ENCODE results near the gene LYRM9.

LYRM9 gene

DNA sequence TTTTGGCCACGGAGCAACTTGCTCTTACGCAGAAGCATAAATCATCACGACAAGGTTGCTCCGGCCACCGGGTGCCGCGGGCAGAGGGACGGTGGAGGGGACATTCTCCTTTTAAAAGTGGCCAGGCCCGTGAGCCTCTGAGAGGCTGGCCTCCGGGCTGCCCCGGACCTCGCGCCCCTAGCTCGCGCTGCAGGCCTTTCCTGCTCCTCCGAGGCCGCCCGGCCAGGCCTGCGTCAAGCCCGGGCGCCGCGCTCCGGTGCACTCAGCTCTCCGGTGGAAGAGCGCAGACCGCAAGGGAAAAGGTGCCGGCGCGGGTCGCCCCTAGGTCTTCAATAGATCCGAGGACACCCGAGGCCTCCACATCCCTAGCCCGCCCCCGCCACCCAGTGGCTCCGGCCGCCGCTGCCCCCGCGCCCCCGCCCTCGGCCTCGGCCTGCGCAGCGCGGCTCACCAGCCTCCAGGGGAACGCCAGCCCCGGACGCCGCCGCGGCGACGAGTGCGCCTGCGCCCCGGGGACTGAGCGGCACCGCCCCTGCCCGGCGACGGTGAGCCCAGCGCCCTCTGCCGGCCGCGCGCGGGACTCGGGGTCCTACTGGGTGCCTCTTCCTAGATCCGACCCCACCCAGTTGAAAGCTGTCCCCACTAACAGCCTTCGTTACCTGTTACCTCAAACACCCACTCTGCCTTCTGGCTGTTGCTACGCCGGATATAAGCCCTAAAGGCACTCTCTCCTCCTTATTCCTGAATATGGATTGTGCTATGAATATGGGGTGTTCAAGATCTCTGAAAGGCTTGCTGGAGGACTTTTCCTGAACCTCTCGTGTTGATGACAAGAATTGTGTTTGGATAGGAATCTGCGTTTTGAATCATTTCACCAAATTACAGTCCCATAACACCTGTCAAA is at the start of gene LYRM9:
LYRM9 (minus strand) TSS at position 500 of the 904 bp plus-strand sequence. CDS start 10,671 bp downstream, outside the sequence.
- Histone ChIP-seq H3K27ac (peak within 1 kb of the TSS; percentile 75), H3K27me3 (no peaks in the 10 kb centered on the region), H3K4me1 (ENCODE audit: control insufficient read depth in 1 of 2, insufficient read depth in 1 of 2, low read depth in 1 of 2, low read length in 1 of 2) (peaks cover 21 to 22% of the 10 kb centered on the region in 2 experiments), H3K36me3 (no peaks in the 10 kb centered on the region), H3K9me3 (no peaks in the 10 kb centered on the region), H3K4me3 (ENCODE audit: low read depth in 1 of 2, low read length in 1 of 2) (peak within 1 kb of the TSS; percentile 70 to 88)
- TF ChIP-seq, protein P1, sequence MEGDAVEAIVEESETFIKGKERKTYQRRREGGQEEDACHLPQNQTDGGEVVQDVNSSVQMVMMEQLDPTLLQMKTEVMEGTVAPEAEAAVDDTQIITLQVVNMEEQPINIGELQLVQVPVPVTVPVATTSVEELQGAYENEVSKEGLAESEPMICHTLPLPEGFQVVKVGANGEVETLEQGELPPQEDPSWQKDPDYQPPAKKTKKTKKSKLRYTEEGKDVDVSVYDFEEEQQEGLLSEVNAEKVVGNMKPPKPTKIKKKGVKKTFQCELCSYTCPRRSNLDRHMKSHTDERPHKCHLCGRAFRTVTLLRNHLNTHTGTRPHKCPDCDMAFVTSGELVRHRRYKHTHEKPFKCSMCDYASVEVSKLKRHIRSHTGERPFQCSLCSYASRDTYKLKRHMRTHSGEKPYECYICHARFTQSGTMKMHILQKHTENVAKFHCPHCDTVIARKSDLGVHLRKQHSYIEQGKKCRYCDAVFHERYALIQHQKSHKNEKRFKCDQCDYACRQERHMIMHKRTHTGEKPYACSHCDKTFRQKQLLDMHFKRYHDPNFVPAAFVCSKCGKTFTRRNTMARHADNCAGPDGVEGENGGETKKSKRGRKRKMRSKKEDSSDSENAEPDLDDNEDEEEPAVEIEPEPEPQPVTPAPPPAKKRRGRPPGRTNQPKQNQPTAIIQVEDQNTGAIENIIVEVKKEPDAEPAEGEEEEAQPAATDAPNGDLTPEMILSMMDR (IDR thresholded peaks at IDR 0.05): peak; percentile 93

GRCh38 chr17:27940503-27941428 is 47.6 kb upstream of the LYRM9 start:
- Histone ChIP-seq H3K4me3 (ENCODE audit: low read depth in 1 of 2, low read length in 1 of 2) (no peak overlapping the region), H3K27me3 (no peaks in the 10 kb centered on the region), H3K36me3 (no peaks in the 10 kb centered on the region), H3K9me3 (no peaks in the 10 kb centered on the region), H3K27ac (no peak overlapping the region), H3K4me1 (ENCODE audit: control insufficient read depth in 1 of 2, insufficient read depth in 1 of 2, low read depth in 1 of 2, low read length in 1 of 2) (no peaks in the 10 kb centered on the region)
- TF ChIP-seq, protein P1 (IDR thresholded peaks at IDR 0.05): no peak

DNA sequence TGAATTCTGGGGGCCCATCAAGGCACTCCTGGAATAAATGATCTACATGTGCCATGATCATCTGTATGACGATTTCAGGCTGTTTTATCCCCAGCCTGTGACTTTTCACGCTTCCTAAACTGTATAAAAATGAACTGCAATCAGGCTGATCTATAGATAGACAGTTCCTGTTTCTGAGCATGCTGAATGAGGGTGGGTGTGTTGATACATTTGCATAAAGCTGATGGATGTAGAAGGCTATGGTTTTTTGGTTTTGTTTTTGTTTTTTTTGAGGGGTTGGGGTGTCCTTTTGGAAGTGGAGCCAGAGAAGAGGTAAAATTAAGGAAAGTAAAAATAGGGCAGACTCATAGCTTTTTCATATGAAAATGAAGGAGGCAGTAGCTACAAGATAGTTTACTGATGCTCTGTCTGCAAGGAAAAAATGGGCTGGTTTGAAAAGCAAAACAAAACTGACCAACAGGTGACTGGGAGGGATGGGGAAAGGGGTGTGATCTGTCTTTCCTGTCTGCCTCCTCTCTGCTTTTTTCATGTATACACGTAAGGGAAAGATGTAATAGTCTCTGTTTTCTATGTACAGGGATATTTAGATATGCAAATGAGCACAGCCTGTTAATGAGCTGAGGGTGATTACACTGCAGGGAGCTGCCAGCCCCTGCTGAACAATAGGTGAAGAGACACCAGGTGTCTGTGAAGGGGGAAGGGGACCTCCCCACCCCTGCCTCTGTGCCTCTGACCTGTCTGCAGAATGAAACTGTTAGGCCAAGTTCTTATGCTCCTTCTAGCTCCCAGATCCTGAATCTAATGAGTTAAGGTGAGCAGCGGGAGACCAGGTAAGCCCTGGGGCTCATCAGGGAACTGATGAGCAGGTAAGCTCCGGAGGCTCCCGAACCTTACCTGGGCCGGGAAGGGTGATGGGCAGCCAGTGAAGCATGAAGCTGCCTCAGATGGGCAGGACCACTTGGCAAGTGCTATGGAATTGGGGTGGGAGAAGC is 46.6 kb upstream of the LYRM9 start:
- no peak overlapping the region for H3K27ac ChIP-seq
- H3K4me3 ChIP-seq (ENCODE audit: low read depth in 1 of 2, low read length in 1 of 2): no peak overlapping the region
- no peaks in the 10 kb centered on the region for H3K9me3 ChIP-seq
- TF ChIP-seq, protein P1 (IDR thresholded peaks at IDR 0.05): no peak
- no peaks in the 10 kb centered on the region for H3K36me3 ChIP-seq
- H3K27me3 ChIP-seq: no peaks in the 10 kb centered on the region
- no peaks in the 10 kb centered on the region for H3K4me1 ChIP-seq (ENCODE audit: control insufficient read depth in 1 of 2, insufficient read depth in 1 of 2, low read depth in 1 of 2, low read length in 1 of 2)

DNA sequence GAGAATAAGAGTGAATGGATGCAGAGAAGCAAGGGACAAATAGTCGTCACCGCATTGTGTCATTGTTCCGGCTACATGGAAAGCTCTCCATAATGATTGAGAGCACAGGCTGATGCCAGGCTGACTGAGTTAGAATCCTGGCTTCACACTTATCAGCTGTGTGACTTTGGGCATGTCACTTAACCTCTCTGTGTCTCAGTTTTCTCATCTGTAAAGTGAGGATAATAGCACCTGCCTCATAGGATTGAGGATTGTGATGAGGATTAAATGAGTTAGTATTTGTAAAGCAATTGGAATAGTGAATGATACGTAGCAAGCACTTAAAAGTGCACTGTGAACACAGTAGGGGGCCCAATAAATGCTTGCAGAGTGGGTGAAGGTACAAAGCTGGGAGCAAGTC is 45.7 kb upstream of the LYRM9 start:
- Histone ChIP-seq H3K9me3 (no peaks in the 10 kb centered on the region), H3K36me3 (no peaks in the 10 kb centered on the region), H3K27me3 (no peaks in the 10 kb centered on the region), H3K27ac (no peak overlapping the region), H3K4me1 (ENCODE audit: control insufficient read depth in 1 of 2, insufficient read depth in 1 of 2, low read depth in 1 of 2, low read length in 1 of 2) (no peaks in the 10 kb centered on the region), H3K4me3 (ENCODE audit: low read depth in 1 of 2, low read length in 1 of 2) (no peak overlapping the region)
- TF ChIP-seq, protein P1 (IDR thresholded peaks at IDR 0.05): no peak

GRCh38 chr17:27938241-27938640 is 45.1 kb upstream of the LYRM9 start:
- Histone ChIP-seq H3K4me3 (ENCODE audit: low read depth in 1 of 2, low read length in 1 of 2) (no peak overlapping the region), H3K27me3 (no peaks in the 10 kb centered on the region), H3K4me1 (ENCODE audit: control insufficient read depth in 1 of 2, insufficient read depth in 1 of 2, low read depth in 1 of 2, low read length in 1 of 2) (no peaks in the 10 kb centered on the region), H3K36me3 (no peaks in the 10 kb centered on the region), H3K9me3 (no peaks in the 10 kb centered on the region), H3K27ac (no peak overlapping the region)
- TF ChIP-seq, protein P1 (IDR thresholded peaks at IDR 0.05): no peak
